NCI-H1417 treated with DMSO at 0.1 percent for 48 hours (cell line): ENCODE results near the gene QRICH2.
"Not testable (repeated sequence)": the region's sequence is repeated elsewhere in the genome, so short reads cannot be mapped to it uniquely, and the experiment has no call there.

Experiments
- DNase-seq: peaks from one replicate; lab custom pipeline; 2025; lab: John Stamatoyannopoulos, UW

QRICH2 gene

DNA sequence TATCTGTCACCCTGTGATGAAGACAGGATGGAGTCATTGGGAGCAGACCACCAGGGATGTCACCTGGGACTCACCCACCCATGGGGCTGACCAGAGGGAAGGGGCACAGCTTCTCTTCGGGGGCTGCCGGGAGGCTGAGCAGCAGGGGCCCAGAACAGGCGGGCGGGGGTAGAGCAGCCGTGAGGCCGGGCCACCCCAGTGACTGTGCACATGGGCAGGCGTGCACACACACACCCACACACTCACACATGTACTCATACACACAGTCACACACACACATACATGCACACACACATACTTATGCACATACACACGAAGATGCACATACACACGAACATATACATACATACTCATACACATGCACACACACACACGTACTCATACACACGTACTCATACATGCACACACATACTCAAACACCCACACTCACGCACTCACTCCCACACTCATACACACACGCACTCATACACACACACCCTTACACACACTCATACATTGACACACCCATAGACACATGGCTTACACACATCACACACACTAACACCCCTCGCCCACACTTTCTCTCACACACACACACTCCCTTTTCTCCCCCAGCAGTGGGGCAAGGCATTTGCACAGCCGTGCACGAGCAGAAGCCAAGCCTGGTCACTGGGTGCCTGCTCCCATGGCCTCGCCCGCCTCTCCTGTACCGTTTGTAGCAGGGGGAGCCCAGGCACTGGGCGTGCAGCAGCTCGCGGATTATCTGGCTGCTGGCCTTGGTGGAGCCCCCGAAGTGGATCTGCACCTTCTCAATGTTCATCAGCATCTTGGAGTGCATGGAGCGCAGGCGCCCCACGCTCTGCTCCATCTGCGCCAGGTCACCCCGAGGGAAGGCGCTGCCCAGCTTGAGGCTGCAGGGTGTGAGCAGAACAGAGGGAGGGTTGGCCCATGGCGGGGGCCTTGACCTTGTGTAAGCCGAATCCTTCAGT, 30.5 kb downstream of the QRICH2 start:
- DNase-seq: no peak

DNA sequence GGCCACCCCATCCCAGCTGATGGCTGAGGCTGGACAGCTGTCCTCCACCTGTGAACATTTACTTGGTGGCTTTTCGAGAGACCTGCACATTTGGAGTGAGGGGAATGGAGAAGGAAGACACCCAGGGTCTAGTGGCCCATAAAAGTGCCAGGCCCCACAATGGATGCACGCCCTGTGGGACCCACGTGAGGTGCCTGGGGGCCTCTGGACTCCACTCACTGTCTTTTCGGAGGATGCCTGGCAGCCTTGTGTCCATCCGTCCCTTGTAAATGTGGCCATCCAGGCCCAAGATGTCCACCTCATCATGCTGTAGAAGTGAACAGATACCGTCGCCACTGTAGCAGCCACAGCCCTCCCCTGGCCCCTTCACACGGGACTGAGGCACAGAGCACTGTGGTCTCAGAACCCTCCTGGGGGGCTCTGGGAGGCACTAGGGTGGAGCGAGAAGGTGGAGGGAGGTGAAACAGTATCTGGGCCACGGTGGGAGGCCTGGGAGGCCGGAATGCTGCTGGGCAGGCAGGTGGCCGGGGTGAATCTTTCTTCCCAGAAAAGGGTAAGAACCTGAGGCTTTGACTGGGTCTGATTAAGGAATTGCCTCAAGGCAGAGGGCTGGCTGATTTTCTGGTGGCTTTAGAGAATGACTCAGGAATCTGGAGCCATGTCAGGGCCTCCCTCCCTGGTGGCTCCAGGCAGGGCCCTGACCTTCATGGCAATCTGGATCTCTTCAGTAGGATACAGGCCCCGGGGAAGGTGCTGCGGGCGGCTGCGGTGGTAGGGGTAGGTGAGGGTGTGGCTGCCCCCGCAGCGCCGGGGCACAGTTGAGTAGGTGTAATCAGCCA, 31.4 kb downstream of the QRICH2 start:
- no peak for DNase-seq

DNA sequence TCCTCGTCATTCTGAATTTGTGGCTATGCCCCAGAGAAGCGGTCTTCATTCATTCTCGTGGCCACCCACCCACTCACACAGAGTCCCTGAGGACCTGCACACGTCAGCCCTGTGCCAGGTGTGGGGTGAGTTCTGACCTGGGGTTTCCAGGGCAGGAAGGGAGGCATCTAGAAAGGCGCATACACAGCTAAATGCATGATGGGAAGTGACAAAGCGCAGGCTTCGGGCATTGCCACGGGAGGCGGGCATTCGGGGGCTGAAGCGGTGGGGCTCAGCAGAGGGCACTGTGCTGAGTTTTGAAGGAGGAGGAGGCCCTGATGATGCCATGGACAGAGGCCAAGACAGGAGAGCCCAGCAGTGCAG, 32.0 kb downstream of the QRICH2 start:
- no peak for DNase-seq

DNA sequence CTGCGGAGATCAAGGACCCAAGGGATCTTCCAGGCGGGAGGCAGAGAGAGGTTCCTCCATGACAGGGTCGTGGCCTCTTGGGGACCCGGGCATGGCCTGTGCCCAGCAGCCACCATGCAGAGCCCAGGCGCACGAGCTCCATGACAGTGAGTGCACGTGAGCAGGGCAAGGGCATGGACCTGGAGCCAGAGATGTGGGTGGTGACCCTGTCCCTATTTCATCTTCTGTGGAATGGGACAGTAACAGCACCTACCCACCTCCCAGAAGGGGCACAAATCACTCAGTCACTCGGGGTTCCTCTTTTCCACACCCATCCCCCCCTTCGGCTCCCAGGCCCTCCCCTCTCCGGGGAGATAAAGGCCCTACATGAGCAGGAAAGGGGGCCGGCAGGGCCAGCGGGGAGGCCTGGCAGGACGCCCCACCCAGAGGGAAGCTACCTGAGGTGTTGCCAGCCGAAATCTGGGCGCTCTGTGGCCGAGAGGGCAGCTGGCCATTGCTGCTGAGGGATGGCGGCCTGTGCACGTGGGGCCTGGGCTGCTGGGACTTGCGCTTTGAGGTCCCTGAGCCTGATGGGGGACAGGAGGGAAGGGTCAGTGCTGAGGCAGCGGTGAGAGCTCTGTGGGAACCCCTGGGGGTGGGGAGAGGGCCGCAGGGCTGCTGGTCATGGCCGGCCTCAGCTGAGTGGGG, 32.6 kb downstream of the QRICH2 start:
- DNase-seq: no peak

DNA sequence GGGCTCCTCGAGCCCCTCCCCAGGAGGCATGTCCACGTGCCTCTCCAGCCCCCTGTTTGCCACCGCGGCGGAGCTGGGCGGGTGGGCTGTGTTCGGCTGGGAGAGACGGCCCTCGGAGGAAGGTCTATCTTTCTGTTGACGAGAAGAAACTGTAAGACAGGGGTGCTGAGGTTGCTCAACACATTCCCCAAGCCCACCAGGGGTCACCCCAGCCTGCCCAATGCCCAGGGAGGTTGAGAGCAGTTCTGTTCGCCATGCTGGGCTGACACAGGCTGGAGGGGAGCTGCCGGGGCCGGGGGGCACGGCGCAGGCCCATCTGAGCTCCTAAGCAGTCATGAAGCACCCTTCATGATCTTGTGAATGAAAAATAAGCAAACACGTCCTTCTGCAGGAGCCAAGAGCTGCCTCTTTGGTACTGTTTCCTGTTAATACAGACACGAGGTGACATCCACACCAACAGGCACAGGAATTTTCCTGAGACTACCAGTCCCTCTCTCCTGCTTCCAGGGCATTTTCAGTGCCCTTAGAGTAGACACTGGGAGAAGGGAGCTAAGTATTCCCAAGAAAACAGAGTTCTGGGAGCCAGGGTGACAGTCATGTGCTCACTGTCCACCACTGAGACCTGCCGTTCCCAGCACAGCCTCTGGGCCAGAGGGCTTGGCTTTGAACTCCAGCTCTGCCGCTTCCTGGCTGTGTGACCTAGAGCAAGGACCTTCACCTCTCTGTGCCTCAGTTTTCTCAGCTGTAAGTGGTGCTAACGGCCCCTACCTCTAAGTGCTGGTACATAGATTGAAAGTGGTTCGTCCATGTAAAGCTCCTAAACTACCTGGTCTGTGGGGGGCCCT, 33.7 kb downstream of the QRICH2 start:
- no peak for DNase-seq

DNA sequence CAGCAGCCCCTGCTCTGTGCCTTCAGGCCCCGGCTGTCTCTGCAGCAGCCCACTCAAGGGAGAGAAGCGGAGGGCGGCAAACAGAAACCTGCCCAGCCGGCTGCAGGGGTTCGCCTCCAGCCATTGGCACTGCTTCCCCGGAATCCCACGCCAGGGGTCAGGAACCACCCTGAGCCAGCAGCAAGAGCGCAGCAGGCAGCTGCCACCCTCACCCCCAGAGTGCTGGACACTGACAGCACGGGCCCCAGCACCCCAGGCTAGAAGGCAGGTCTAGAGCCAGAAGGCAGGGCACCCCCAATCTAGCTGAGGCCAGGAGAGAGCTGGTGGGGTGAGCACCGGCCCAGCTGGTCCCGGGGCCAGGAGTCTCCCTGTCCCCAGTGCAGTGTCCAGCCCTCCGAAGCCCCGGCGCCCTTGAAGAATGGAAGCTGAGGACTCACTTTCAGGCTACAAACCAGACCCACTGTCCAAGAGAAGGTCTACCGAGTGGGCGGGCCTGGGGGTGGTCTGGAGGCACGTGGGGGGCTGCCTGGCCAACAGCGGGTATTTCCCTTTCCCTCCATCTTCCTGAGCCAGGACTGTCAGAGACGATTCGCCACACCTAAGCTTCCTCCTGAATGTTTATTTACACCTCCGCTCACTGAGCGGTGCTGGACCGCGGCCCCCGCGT, 34.5 kb downstream of the QRICH2 start:
- no peak for DNase-seq

DNA sequence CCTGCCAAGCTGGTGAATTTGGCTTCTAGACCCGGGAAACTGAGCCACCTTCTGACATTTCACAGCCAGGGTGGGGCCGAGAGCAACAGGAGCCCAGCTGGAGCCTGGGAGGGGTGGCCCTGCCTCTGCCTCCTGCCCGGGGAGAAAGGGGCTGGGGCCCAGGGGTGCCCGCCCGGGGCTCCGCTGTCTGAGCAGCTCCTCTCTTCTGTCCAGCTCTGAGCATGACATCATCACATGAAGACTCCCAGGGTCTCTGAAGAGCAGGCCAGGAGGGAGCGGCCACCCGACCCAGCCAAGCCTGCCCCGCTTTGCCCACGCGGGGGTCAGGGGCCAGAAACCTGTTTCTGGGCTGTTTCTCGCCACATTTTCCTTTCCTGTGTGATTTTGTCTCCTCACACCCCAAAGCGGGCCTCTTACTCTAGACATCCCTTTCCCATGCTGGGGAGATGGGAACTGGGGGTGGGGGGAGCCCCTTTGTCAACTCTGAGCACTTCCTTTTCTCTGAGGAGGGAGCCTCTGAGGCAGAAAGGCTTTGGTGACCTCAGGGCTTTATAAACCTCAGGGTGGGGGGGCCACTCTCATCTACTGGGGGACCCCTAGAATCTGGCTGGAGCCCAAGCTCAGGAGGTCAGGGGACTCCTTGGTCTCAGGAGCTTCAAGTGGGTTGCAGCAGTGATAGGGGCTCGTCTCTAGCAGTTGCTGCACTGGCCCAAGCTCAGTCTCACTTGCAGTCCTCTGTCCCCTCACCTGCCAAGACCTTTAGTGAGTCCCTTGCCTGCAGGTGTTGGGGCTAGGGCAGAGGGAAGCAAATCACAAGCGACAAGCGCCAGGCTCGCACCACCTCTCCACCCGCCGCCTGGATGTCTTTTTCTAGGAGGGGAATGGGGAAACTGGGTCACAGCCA, 35.3 kb downstream of the QRICH2 start:
- DNase-seq: no peak

DNA sequence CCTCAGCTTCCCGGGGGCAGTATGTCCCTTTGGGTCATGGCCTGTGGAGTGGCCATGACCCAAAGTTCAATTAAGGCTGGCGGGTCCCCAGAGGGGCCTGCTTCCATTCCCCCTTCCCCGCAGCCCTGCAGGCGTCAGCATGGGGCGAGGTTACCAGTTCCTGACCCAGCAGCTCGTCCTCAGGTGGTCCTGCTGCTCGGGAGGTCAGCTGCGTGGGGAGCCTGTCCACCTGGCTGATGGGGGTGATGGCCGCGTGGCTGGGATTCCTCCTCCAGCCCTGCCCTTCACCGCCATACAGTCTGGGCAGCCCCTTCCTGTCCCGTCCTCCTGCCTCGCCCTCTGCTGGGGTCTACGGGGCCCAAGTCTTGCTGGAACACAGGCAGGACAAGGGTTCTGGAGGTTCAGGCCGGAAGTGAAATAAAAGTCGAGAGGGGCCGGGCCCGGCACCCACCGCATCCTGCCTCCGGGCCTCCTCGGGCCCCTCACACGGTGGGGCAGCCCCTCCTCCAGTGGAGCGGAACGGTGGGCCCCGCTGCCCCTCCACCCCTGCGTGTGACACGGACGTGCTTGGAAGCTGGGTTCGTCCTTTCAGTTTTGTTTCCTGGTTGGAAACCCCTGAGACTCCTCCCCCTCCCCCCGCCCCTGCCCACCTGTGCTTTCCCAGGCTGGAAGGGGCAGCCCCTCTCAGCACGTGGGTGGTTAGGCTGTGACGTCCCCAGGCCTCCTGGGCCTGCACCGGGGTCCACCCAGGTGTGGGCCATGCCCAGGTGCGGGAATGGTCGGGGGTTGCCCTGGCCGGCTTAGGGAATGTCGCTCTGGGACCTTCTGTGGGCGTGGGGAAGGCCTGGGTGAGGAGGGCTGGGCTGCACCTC, 36.2 kb downstream of the QRICH2 start:
- DNase-seq: no peak

DNA sequence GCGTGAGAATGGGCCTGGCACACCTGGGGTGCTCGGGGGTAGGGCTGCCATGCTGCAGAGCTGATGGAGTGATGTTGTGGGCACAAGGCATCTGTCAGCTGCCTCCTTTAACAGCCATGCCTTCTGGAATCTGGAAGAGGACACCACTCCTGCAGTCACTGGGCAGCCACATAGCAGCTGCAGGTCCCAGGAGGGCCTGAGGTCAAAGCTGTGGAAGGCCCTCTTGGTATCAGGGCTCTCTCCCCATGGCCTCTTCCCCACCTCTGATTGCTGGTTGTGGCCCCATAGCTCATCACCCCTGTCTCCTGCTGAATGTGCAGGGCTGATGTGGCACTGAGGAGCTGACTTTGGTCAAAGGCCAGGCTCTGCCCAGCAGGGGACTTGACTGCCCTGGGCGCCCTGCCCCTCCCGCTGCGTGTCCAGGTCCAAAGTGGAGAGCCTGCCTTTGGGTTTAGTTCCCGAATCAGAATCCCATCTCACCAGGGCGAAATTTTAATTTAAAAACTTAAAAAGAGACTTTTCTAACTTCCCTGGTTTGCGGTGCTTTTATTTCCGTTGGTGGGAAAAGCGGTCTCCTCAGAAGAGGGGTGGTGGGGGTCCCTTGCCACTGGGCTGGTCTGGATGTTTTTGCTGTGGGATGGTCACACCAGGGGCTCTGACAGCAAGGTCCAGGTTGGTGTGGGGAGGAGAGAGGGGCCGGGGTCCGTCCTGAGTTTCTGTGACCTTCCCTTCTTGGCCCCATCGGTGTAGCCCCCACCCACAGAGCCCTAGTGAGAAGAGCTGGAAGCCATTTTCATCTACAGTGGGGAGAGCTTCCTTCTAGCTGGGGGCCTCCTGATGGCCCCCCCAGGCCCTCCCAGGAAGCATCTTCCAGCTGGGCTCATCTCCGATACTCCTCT, 37.1 kb downstream of the QRICH2 start:
- DNase-seq: no peak

DNA sequence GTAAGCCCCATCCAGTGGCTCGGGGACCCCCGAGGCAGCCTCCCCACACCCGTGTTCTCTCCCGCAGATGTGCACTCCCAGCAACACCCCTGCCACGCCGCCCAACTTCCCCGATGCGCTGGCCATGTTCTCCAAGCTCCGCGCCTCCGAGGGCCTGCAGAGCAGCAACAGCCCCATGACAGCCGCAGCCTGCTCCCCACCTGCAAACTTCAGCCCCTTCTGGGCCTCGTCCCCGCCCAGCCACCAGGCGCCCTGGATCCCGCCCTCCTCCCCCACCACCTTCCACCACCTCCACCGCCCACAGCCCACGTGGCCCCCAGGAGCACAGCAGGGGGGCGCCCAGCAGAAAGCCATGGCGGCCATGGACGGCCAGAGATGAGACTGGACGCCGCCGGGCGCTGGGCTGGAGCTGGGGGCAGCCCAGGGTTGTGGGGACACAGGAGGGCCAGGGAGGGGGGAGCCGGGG, 37.9 kb downstream of the QRICH2 start:
- no peak for DNase-seq

DNA sequence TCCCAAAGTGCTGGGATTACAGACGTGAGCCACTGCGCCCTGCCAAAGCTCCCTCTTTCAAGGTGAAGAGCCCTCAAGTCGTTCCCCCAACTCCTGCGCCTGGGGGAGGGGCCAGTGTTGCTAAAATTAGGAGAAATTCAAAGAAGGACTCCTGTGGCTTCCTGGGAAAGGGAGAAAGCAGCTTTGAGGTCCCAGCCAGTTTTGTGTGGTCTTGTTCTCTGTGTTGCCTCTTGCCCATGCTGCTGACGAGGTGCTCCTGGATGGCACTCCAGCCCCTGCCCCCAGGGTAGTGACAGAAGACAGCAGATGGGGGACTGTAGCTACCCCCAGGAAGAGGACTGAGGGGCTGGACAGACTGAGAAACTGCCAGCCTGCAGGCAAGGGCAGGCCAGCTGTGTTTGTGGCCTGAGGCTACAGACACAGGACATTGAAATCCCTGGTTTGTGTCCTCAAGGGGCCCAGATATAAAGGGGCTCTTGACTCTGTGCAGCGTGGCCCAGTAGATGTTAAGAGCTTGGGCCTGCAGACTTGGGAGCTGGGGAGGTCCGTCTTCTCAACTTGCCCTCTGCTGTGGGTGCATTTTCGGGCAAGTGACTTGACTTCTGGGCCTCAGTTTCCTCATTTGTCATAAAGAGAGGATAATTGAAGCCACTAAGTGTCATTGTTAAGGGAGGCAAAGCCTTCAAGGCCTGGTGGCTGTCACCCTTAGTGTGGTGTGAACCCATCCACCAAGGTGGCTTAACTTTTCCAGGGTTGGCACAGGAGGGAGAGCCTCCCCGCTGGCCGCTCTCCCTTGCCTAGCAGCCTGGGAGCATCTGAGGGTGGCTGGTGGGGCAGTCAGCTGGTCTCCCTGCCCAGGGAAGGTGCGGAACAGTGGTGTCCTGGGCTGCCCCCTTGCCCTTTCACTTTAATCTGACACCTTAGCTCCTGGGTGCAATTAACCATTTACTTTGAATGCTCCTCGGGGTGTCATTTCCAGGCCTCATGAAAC, 38.8 kb downstream of the QRICH2 start:
- no peak for DNase-seq

DNA sequence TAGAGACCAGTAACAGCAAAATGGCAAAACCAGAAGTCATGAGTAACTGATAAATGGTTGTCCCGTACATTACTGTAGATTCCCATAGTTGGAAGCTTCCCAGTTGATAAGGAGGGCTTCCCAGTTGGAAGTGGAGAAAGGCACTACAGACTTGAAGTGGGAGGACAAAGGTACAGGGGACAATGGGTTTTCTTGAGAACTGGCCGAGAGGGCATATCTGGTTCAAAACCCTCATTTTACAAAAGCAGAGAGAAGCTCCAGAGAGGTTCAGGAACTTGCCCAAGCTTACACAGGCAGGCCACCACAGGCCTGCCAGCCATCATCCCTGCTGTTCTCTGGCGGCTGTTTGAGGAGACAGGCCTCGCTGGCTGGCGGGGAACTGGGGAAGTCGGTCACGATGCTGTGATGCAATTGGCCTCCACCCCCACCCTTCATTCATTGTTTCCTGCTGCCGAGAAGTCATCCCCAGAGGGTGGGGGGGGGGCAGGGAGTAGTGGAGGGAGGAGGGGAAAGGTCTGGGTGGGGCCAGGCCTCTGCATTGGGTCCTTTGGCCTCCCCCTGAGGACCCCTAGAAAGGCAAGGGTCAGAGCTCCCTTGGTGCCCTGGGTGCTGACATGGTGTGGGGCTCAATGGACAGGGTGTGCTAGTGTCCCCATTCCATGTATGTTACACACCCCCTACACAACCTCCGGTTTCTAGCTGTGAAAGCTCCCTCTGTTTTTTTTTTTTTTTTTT, 39.9 kb downstream of the QRICH2 start:
- DNase-seq: no peak

DNA sequence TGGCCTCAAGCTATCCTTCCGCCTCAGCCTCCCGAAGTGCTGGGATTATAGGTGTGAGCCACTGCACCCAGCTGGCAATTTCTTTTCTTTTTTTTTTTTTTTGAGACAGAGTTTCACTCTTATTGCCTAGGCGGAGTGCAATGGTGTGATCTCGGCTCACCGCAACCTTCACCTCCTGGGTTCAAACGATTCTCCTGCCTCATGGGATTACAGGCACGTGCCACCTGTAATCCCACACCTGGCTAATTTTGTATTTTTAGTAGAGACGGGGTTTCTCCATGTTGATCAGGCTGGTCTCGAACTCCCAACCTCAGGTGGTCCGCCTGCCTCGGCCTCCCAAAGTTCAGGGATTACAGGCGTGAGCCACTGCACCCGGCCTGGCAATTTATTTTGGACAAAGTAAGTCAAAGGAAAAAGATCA, 40.5 kb downstream of the QRICH2 start:
- not testable (repeated sequence) for DNase-seq

DNA sequence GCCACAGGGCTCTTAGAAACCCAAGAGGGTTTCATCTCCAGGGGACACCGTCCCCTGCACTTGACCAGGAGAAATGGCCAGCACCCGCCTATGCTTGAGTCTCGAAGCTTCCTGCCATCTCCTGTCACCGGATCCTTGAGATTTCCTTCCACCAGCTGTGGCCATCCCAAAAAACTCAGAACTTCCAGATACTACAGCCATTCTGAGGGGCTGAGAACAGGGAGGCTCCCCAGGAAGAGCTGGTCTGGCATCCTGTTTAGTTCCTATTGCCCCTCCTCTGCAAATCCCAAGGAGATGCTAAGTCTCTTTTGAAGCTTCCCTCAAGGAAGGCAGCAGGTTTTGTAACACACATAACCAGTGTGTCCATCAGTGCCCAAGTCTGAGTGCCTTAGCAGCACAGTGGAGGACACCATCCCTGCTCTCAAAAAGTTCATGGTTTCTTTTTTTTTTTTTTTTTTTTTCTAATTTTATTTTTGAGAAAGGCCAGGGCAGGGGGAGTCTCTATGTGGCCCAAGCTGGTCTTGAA, 41.0 kb downstream of the QRICH2 start:
- DNase-seq: no peak

DNA sequence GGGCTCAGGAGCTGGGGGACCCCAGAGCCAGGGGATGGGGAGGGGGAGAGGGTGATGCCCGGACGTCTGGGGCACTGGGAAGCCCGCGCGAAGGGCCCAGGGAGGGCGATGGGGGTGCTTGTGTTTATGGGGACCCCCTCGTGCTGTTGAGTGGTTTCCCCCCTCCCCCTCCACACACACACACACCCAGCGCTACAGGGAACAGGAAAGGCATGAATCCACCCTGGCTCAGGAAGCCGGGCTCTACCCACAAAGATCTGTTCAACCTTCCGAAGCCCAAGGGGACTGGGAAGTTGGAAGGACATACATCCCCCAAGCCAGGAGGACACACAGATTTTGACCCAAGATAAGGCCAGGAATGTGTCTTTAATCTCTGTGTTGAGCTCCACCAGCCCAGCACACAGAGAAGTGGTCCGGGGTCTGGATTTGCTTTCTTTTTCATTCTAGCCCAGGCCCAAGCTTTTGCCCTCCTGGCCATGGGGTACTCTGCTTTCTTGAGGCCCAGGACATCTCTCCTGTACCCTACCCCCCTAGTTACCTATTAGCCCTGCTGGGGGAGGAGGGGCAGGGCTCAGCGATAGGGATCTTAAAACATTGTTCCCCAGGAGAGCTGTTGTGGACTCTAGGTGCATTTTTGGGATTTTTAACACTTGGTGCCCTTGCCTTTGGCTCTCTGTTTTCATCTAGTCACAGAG, 41.7 kb downstream of the QRICH2 start:
- no peak for DNase-seq
